Measurements from ENCODE around the gene SH2D4B.

DNA sequence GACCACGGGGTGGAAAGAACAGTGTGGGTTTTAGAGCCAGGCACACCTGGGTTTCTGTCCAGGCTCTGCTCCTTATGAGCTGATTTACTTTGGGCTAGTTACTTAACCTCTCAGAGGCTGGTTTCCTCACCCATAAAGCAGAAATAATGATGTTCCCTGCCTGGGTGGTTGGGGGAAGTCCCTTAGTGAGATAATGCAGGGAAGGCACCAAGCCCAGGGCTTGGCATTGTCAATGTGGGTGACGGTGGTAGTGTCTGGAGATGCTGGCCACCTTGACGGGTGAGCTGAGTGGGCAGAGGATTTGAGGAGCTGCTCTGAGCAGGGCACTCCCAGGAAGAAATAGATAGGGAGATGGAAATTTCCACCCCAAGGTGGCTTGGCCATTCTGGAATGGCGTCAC is 65.2 kb downstream of the SH2D4B start:
- TF ChIP-seq, protein P1, sequence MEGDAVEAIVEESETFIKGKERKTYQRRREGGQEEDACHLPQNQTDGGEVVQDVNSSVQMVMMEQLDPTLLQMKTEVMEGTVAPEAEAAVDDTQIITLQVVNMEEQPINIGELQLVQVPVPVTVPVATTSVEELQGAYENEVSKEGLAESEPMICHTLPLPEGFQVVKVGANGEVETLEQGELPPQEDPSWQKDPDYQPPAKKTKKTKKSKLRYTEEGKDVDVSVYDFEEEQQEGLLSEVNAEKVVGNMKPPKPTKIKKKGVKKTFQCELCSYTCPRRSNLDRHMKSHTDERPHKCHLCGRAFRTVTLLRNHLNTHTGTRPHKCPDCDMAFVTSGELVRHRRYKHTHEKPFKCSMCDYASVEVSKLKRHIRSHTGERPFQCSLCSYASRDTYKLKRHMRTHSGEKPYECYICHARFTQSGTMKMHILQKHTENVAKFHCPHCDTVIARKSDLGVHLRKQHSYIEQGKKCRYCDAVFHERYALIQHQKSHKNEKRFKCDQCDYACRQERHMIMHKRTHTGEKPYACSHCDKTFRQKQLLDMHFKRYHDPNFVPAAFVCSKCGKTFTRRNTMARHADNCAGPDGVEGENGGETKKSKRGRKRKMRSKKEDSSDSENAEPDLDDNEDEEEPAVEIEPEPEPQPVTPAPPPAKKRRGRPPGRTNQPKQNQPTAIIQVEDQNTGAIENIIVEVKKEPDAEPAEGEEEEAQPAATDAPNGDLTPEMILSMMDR (IDR thresholded peaks at IDR 0.05): no peak
- TF ChIP-seq EP300 (IDR thresholded peaks at IDR 0.05) (no peak), POLR2AphosphoS5 (IDR thresholded peaks at IDR 0.05) (no peak), POLR2A (IDR thresholded peaks at IDR 0.05) (no peak)
